A549 (cell line): ENCODE results near the gene CSTPP1. TPM values are rescaled to one million over a fixed set of nuclear protein-coding genes. Genes with fewer than 3 reads are reported as not detected.

Source experiments
- ATAC-seq, 2 experiments: fragments of 200-7000 bp in 1 of 2; fragments of >200 bp in 1 of 2; cut with Nextera tagmentation in 1 of 2; cut with Tn5 transposase in 1 of 2; 3 replicates each; pipeline versions ENCODE4 v1.8.0 to v1.9.1; 2018 to 2020; ENCODE audit warnings: mild to moderate bottlenecking in 1 of 2, moderate library complexity in 1 of 2
- CTCF ChIA-PET: fragments of 300-600 bp; sonication (Branson Sonifier 250); formaldehyde crosslinking; extraction: SDS; loops from one replicate; lab custom pipeline; 2021; ENCODE audit warnings: antibody characterized with exemption, inconsistent platforms; lab: Yijun Ruan, JAX
- POLR2A ChIA-PET: fragments of 350-600 bp; formaldehyde crosslinking; extraction: SDS; loops from one replicate; lab custom pipeline; 2021; ENCODE audit warnings: antibody characterized with exemption, inconsistent platforms; lab: Yijun Ruan, JAX
- DNase-seq, 2 experiments: peaks; one replicate each; pipeline versions ENCODE4 v3.0.0 to v3.0.0-alpha.2; 2011 to 2016; ENCODE audit warnings: low read depth in 1 of 2, low spot score in 1 of 2
- FAIRE-seq: peaks from 2 replicates; lab custom pipeline; 2011; peaks lifted over from hg19 to GRCh38; lab: Jason Lieb, UNC
- H3K27ac ChIP-seq, 2 experiments: fragments of >200 bp; sonication (Bioruptor Twin); formaldehyde crosslinking; 3 replicates each; pipeline ENCODE4 v1.5.1; 2016 to 2017
- H3K4me1 ChIP-seq: fragments of >200 bp; sonication (Bioruptor Twin); formaldehyde crosslinking; 3 replicates; pipeline ENCODE4 v1.6.1; 2016
- H3K4me2 ChIP-seq: fragments of >200 bp; sonication (Bioruptor Twin); formaldehyde crosslinking; 3 replicates; pipeline ENCODE4 v1.6.1; 2016
- H3K4me3 ChIP-seq: fragments of >200 bp; sonication (Bioruptor Twin); formaldehyde crosslinking; 3 replicates; pipeline ENCODE4 v1.5.1; 2016
- H3K9me3 ChIP-seq: fragments of >200 bp; sonication (Bioruptor Twin); formaldehyde crosslinking; 3 replicates; pipeline ENCODE4 v1.6.1; 2016
- BCL3 ChIP-seq: fragments of >200 bp; sonication (Bioruptor Twin); formaldehyde crosslinking; IDR thresholded peaks from 3 replicates; pipeline ENCODE4 v1.6.1; 2016
- CEBPB ChIP-seq, 2 experiments: fragments of >200 bp in 1 of 2; sonication (Bioruptor Twin) in 1 of 2; formaldehyde crosslinking in 1 of 2; IDR thresholded peaks; 2 replicates each; pipeline ENCODE4 v1.6.1; 2012 to 2016
- EHF ChIP-seq: fragments of 250-450 bp; sonication (Bioruptor Pico); IDR thresholded peaks from 2 replicates; pipeline ENCODE4 v1.5.0; 2020; ENCODE audit warnings: mild to moderate bottlenecking
- FOSB ChIP-seq: fragments of 250-450 bp; sonication (Bioruptor Pico); IDR thresholded peaks from 2 replicates; pipeline ENCODE4 v1.5.0; 2020; ENCODE audit warnings: mild to moderate bottlenecking, moderate library complexity
- HMGXB4 ChIP-seq: fragments of 250-450 bp; sonication (Bioruptor Pico); IDR thresholded peaks from 2 replicates; pipeline ENCODE4 v1.5.0; 2021; ENCODE audit warnings: mild to moderate bottlenecking, moderate library complexity, borderline replicate concordance
- HOXA7 ChIP-seq: fragments of 250-450 bp; sonication (Bioruptor Pico); IDR thresholded peaks from 2 replicates; pipeline ENCODE4 v1.5.0; 2020; ENCODE audit warnings: mild to moderate bottlenecking, moderate library complexity
- JUNB ChIP-seq: fragments of >200 bp; sonication (Bioruptor Twin); formaldehyde crosslinking; IDR thresholded peaks from 2 replicates; pipeline ENCODE4 v1.6.1; 2016
- KDM5A ChIP-seq: fragments of 200-600 bp; sonication (generic); IDR thresholded peaks from 2 replicates; pipeline ENCODE4 v1.6.1; 2016; ENCODE audit warnings: antibody characterized with exemption, mild to moderate bottlenecking
- MAZ ChIP-seq: fragments of 150-350 bp; IDR thresholded peaks from 2 replicates; pipeline ENCODE4 v1.6.1; 2014; ENCODE audit warnings: antibody characterized with exemption, low read depth, low read length, borderline replicate concordance
- NFE2L2 ChIP-seq: fragments of 150-350 bp; conservative IDR thresholded peaks from 2 replicates; pipeline ENCODE4 v1.6.1; 2014; ENCODE audit warnings: low read length
- NR3C1 ChIP-seq: fragments of >200 bp; sonication (Bioruptor Twin); formaldehyde crosslinking; IDR thresholded peaks from 3 replicates; pipeline ENCODE4 v1.6.1; 2017
- POLR2AphosphoS2 ChIP-seq: conservative IDR thresholded peaks from 2 replicates; pipeline ENCODE4 v1.6.1; 2012; ENCODE audit warnings: low read length, improper control_type of control experiment, inconsistent platforms
- REST ChIP-seq: fragments of 200-600 bp; sonication (generic); IDR thresholded peaks from 2 replicates; pipeline ENCODE4 v1.6.1; 2016; ENCODE audit warnings: antibody characterized with exemption, mild to moderate bottlenecking, moderate library complexity
- RNF2 ChIP-seq: fragments of 200-600 bp; sonication (generic); IDR thresholded peaks from 2 replicates; pipeline ENCODE4 v1.6.1; 2016; ENCODE audit warnings: low read depth, mild to moderate bottlenecking, antibody characterized with exemption, moderate library complexity, borderline replicate concordance
- SREBF2 ChIP-seq: fragments of 450-650 bp; IDR thresholded peaks from 2 replicates; pipeline ENCODE4 v1.6.1; 2014; ENCODE audit warnings: mild to moderate bottlenecking, moderate library complexity
- TFCP2L1 ChIP-seq: fragments of 250-450 bp; sonication (Bioruptor Pico); IDR thresholded peaks from 2 replicates; pipeline ENCODE4 v1.5.0; 2021; ENCODE audit warnings: mild to moderate bottlenecking
- USF2 ChIP-seq: fragments of 450-650 bp; IDR thresholded peaks from 2 replicates; pipeline ENCODE4 v1.6.1; 2014; ENCODE audit warnings: antibody characterized with exemption
- WGBS: methylation state at CpG from one replicate; pipeline ENCODE4 v1.1.6; 2017; ENCODE audit errors: missing lambda C conversion rate; 5-methylcytosine and 5-hydroxymethylcytosine counted together
- polyA plus RNA-seq, 4 experiments: library from polyadenylated mRNA; depleted of rRNA in 3 of 4; stranded (reverse); fragments of >200 nt; fragmentation: RNase III in 1 of 4; extraction: RNeasy Plus Mini Kit Qiagen cat#74134 plus additional on column Dnase treatment in 1 of 4; gene quantifications; 2 replicates in 3 of 4; 3 replicates in 1 of 4; pipeline ENCODE4 v1.2.3, GENCODE V29; 2011 to 2017

Gene CSTPP1
- polyA plus RNA-seq, 2 of the 4 experiments (the other 2 are of a cell fraction) = 31.5 to 34.5 TPM

- TF ChIP-seq REST = no peak
- no peak for TF ChIP-seq KDM5A
Measured at GRCh38 chr11:47125083-47125482, 188.5 kb downstream of the CSTPP1 start (continued).

- ChIA-PET POLR2A (no interaction called here), CTCF (interaction anchor here (1.4 to 2.3 kb wide), 2 partner anchors 26 to 56 kb away, joined by 3 to 12 read pairs; no protein-coding TSS in a partner anchor)
- H3K4me2 ChIP-seq = no peak overlapping the region
- H3K9me3 ChIP-seq = no peaks in the 10 kb centered on the region
- no peak for ATAC-seq
- no peak overlapping the region for H3K4me3 ChIP-seq
- H3K27ac ChIP-seq = no peak overlapping the region
- no peak for FAIRE-seq
- DNase-seq = no peak
- TF ChIP-seq POLR2AphosphoS2 (no peak), NR3C1 (no peak), CEBPB (IDR thresholded peaks at IDR 0.05) (no peak), MAZ (no peak), REST (no peak), HMGXB4 (CRISPR knock-in tag) (no peak), HOXA7 (CRISPR knock-in tag) (no peak), RNF2 (no peak), TFCP2L1 (CRISPR knock-in tag) (no peak), JUNB (no peak), EHF (CRISPR knock-in tag) (no peak), BCL3 (no peak), USF2 (no peak), NFE2L2 (no peak), FOSB (no peak), SREBF2 (no peak)
- no peaks in the 10 kb centered on the region for H3K4me1 ChIP-seq
- 70% methylated on average over 2 of the region's 2 CpGs for WGBS
Measured at GRCh38 chr11:47127213-47127612, 190.7 kb downstream of the CSTPP1 start.
